H9 (cell line): ENCODE measurements around the gene PSMB8. TPM values are rescaled to one million over a fixed set of nuclear protein-coding genes. Genes with fewer than 3 reads are reported as not detected.

Experiments used
- DNase-seq: peaks from one replicate; pipeline ENCODE4 v3.0.0-alpha.2; 2017
- H2AFZ ChIP-seq: one replicate; pipeline ENCODE4 v1.6.1; 2013; ENCODE audit warnings: mild to moderate bottlenecking, low read length, control low read depth, moderate library complexity
- H2AK5ac ChIP-seq: 2 replicates; pipeline ENCODE4 v1.6.1; 2013; ENCODE audit warnings: low read length, control low read depth, mixed read lengths; ENCODE audit not compliant: insufficient read length
- H2BK120ac ChIP-seq: one replicate; pipeline ENCODE4 v1.6.1; 2013; ENCODE audit warnings: low read depth, mild to moderate bottlenecking, low read length, control low read depth, inconsistent platforms; ENCODE audit not compliant: poor library complexity, severe bottlenecking
- H2BK12ac ChIP-seq: 2 replicates; pipeline ENCODE4 v1.6.1; 2013; ENCODE audit warnings: low read length, control low read depth, mixed read lengths, low read depth; ENCODE audit not compliant: insufficient read length
- H2BK15ac ChIP-seq: 2 replicates; pipeline ENCODE4 v1.6.1; 2013; ENCODE audit warnings: low read depth, low read length, control low read depth
- H2BK20ac ChIP-seq: one replicate; pipeline ENCODE4 v1.6.1; 2013; ENCODE audit warnings: low read depth, mild to moderate bottlenecking, low read length, control low read depth, inconsistent platforms; ENCODE audit not compliant: poor library complexity, severe bottlenecking
- H2BK5ac ChIP-seq: 2 replicates; pipeline ENCODE4 v1.6.1; 2013; ENCODE audit warnings: low read length, control low read depth, mixed read lengths; ENCODE audit not compliant: insufficient read length
- H3K14ac ChIP-seq: 2 replicates; pipeline ENCODE4 v1.6.1; 2013; ENCODE audit warnings: low read length, control low read depth; ENCODE audit not compliant: insufficient read depth
- H3K18ac ChIP-seq: 2 replicates; pipeline ENCODE4 v1.6.1; 2013; ENCODE audit warnings: low read depth, mild to moderate bottlenecking, mixed read lengths, low read length, control low read depth; ENCODE audit not compliant: insufficient read length
- H3K23ac ChIP-seq: 2 replicates; pipeline ENCODE4 v1.6.1; 2013; ENCODE audit warnings: low read length, control low read depth, mixed read lengths, low read depth; ENCODE audit not compliant: insufficient read length
- H3K23me2 ChIP-seq: 2 replicates; pipeline ENCODE4 v1.6.1; 2013; ENCODE audit warnings: low read depth, mild to moderate bottlenecking, mixed read lengths, low read length, control low read depth; ENCODE audit not compliant: insufficient read length, poor library complexity, severe bottlenecking
- H3K27ac ChIP-seq: 2 replicates; pipeline ENCODE4 v1.5.1; 2013; ENCODE audit warnings: low read length, control low read depth, mixed read lengths, low read depth; ENCODE audit not compliant: insufficient read length
- H3K27me3 ChIP-seq: 2 replicates; pipeline ENCODE4 v1.6.1; 2013; ENCODE audit warnings: low read length, control low read depth, inconsistent platforms; ENCODE audit not compliant: insufficient read depth
- H3K4ac ChIP-seq: 2 replicates; pipeline ENCODE4 v1.6.1; 2013; ENCODE audit warnings: low read depth, mild to moderate bottlenecking, control low read depth, inconsistent platforms, low read length, moderate library complexity
- H3K4me1 ChIP-seq: 2 replicates; pipeline ENCODE4 v1.6.1; 2013; ENCODE audit warnings: low read length, control low read depth, inconsistent platforms; ENCODE audit not compliant: insufficient read depth
- H3K4me2 ChIP-seq: 2 replicates; pipeline ENCODE4 v1.6.1; 2013; ENCODE audit warnings: low read length, control low read depth, mixed read lengths; ENCODE audit not compliant: insufficient read length, insufficient read depth
- H3K56ac ChIP-seq: 2 replicates; pipeline ENCODE4 v1.6.1; 2013; ENCODE audit warnings: low read depth, mild to moderate bottlenecking, mixed read lengths, low read length, control low read depth; ENCODE audit not compliant: insufficient read length
- H3K79me1 ChIP-seq: 2 replicates; pipeline ENCODE4 v1.6.1; 2013; ENCODE audit warnings: low read depth, mild to moderate bottlenecking, moderate library complexity, low read length, control low read depth, inconsistent platforms; ENCODE audit not compliant: insufficient read depth, poor library complexity, severe bottlenecking
- H3K79me2 ChIP-seq: 2 replicates; pipeline ENCODE4 v1.6.1; 2013; ENCODE audit warnings: low read length, control low read depth, inconsistent platforms; ENCODE audit not compliant: insufficient read depth
- H3K9ac ChIP-seq: 2 replicates; pipeline ENCODE4 v1.6.1; 2013; ENCODE audit warnings: low read length, control low read depth, mixed read lengths; ENCODE audit not compliant: insufficient read length; ENCODE audit errors: extremely low read depth
- H3K9me3 ChIP-seq: one replicate; pipeline ENCODE4 v1.6.1; 2013; ENCODE audit warnings: low read depth, low read length, inconsistent platforms; ENCODE audit not compliant: control insufficient read depth
- H3T11ph ChIP-seq: one replicate; pipeline ENCODE4 v1.6.1; 2013; ENCODE audit warnings: mild to moderate bottlenecking, low read length, control low read depth, inconsistent platforms
- H4K20me1 ChIP-seq: one replicate; pipeline ENCODE4 v1.6.1; 2013; ENCODE audit not compliant: control insufficient read depth, insufficient read length, insufficient read depth
- H4K5ac ChIP-seq: 2 replicates; pipeline ENCODE4 v1.6.1; 2013; ENCODE audit warnings: low read depth, mild to moderate bottlenecking, mixed read lengths, low read length, control low read depth; ENCODE audit not compliant: insufficient read length
- H4K8ac ChIP-seq: replicated peaks from 2 replicates; pipeline ENCODE4 v1.6.1; 2013; ENCODE audit warnings: low read length, control low read depth, mixed read lengths, low read depth; ENCODE audit not compliant: insufficient read length
- H4K91ac ChIP-seq: 2 replicates; pipeline ENCODE4 v1.6.1; 2013; ENCODE audit warnings: low read depth, mild to moderate bottlenecking, moderate library complexity, mixed read lengths, low read length, control low read depth; ENCODE audit not compliant: insufficient read length
- H3K27ac Mint-ChIP-seq, 3 experiments: 2 replicates in 2 of 3; 3 replicates in 1 of 3; pipeline ENCODE4 v1.8.0; 2020 to 2021; ENCODE audit warnings: mixed read lengths in 3 of 3, mild to moderate bottlenecking in 1 of 3, moderate library complexity in 1 of 3
- H3K27me3 Mint-ChIP-seq: 2 replicates; pipeline ENCODE4 v1.8.0; 2021; ENCODE audit warnings: low read depth, mild to moderate bottlenecking, moderate library complexity, mixed read lengths
- H3K36me3 Mint-ChIP-seq, 3 experiments: 2 replicates in 2 of 3; 3 replicates in 1 of 3; pipeline ENCODE4 v1.8.0; 2020 to 2021; ENCODE audit warnings: low read depth in 3 of 3, mixed read lengths in 3 of 3; ENCODE audit not compliant: insufficient read depth in 1 of 3
- H3K4me1 Mint-ChIP-seq, 2 experiments: 2 replicates each; pipeline ENCODE4 v1.8.0; 2020; ENCODE audit warnings: mixed read lengths in 2 of 2
- H3K4me3 Mint-ChIP-seq, 2 experiments: 2 replicates in 1 of 2; 3 replicates in 1 of 2; pipeline ENCODE4 v1.8.0; 2020 to 2021; ENCODE audit warnings: mild to moderate bottlenecking in 2 of 2, mixed read lengths in 2 of 2, moderate library complexity in 1 of 2
- H3K9me3 Mint-ChIP-seq, 2 experiments: 2 replicates in 1 of 2; 3 replicates in 1 of 2; pipeline ENCODE4 v1.8.0; 2020; ENCODE audit warnings: mild to moderate bottlenecking in 2 of 2, mixed read lengths in 2 of 2, moderate library complexity in 1 of 2
- CTCF ChIP-seq: fragments of 200-600 bp; sonication (generic); conservative IDR thresholded peaks from 3 replicates; pipeline ENCODE4 v1.8.0; 2021; ENCODE audit warnings: antibody characterized with exemption, mild to moderate bottlenecking
- WGBS: extraction: QIAGEN DNeasy Blood & Tissue Kit; methylation state at CpG from one replicate; pipeline ENCODE4 v1.1.7; 2013; ENCODE audit warnings: missing lambda C conversion rate, low lambda C conversion rate, mixed read lengths; ENCODE audit not compliant: insufficient read length; ENCODE audit errors: extremely low coverage; 5-methylcytosine and 5-hydroxymethylcytosine counted together
- total RNA-seq: library from RNA; stranded (reverse); gene quantifications from 2 replicates; pipeline ENCODE4 v1.2.1, GENCODE V29; 2021

The PSMB8 gene
- total RNA-seq, 1 experiment from 2014 or later, result 19.1 TPM

- WGBS, result no CpG with 5 or more reads among the region's 2 CpGs
- no peak for TF ChIP-seq CTCF
- peaks cover 19% of the 10 kb centered on the region for H3K27me3 Mint-ChIP-seq
- H3K4me1 Mint-ChIP-seq, result peaks cover 0 to 6% of the 10 kb centered on the region in 2 experiments; a peak in 2 of 4 replicates
- no peak overlapping the region for H3K56ac ChIP-seq
- no peaks in the 10 kb centered on the region for H3K79me2 ChIP-seq
- H3K27ac Mint-ChIP-seq, result no peak overlapping the region
- no peaks in the 10 kb centered on the region for H3K27me3 ChIP-seq
- H2BK20ac ChIP-seq, result no peak overlapping the region
- no peaks in the 10 kb centered on the region for H3K36me3 Mint-ChIP-seq
- no peak overlapping the region for H4K91ac ChIP-seq
- H4K8ac ChIP-seq, result no peak overlapping the region
- H4K20me1 ChIP-seq, result no peaks in the 10 kb centered on the region
- no peak overlapping the region for H3K9ac ChIP-seq
- H3K23me2 ChIP-seq, result no peaks in the 10 kb centered on the region
- H3K4ac ChIP-seq, result no peak overlapping the region
- H2AFZ ChIP-seq, result no peak overlapping the region
- H3K23ac ChIP-seq, result no peak overlapping the region
- no peak overlapping the region for H2BK120ac ChIP-seq
- no peak overlapping the region for H4K5ac ChIP-seq
- H3K4me3 Mint-ChIP-seq, result no peak overlapping the region
- no peak overlapping the region for H3K4me2 ChIP-seq
- H2BK15ac ChIP-seq, result no peak overlapping the region
- no peaks in the 10 kb centered on the region for H3K4me1 ChIP-seq
- no peaks in the 10 kb centered on the region for H3K9me3 ChIP-seq
- no peak overlapping the region for H3K27ac ChIP-seq
- no peak overlapping the region for H3K14ac ChIP-seq
- H2AK5ac ChIP-seq, result no peak overlapping the region
- H2BK12ac ChIP-seq, result no peak overlapping the region
- H2BK5ac ChIP-seq, result no peak overlapping the region
- H3K9me3 Mint-ChIP-seq, result no peaks in the 10 kb centered on the region
- DNase-seq, result no peak
- H3T11ph ChIP-seq, result no peak overlapping the region
- no peaks in the 10 kb centered on the region for H3K79me1 ChIP-seq
- no peak overlapping the region for H3K18ac ChIP-seq
Observed at GRCh38 chr6:32814145-32814544, 29.7 kb downstream of the PSMB8 start.
